ENCODE results near the gene STAC3.

The STAC3 gene

GRCh38 chr12:57210461-57210860, 40.5 kb downstream of the STAC3 start:
- DNase-seq, result no peak

- no peak for DNase-seq
Measured at GRCh38 chr12:57209916-57210315, 41.1 kb downstream of the STAC3 start.

GRCh38 chr12:57208631-57209282, 42.2 kb downstream of the STAC3 start:
- DNase-seq, result no peak

DNA sequence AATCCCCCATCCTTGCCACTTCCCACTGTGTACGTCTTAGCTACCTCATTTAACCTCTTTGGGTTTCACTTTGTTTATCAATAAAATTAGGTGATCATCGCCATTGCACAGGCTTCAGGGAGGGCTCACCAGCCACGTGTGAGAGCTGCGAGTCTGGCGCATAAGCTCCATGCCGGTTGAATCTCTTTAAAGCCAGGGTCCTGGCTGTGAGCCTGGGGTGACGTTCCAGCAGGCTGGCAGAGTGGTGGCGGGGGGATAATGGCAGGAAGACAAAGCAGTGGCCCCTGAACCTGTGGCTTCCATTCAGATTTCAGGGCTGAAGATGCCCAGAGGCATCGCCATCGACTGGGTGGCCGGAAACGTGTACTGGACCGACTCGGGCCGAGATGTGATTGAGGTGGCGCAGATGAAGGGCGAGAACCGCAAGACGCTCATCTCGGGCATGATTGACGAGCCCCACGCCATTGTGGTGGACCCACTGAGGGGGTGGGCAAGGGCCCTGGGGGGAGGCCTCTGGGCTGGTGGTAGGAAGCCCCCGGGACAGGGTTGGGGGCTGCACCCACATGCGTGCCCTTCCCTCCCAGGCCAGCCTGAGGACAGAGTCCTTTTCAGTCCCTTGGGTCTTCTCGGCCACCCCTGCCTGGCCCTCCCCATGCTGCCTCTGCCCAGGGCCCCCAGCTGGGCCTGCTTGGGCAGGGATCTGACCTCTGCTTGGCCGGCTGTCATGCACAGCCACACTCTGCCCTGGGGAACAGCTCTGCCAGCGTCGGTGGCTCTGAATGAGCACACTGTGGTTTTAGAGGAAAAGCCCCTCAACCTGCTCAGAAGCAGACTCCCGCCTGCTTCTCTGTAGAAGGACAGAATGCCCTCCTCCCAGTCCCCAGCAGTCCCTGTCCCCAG, 43.0 kb downstream of the STAC3 start:
- no peak for DNase-seq

DNA sequence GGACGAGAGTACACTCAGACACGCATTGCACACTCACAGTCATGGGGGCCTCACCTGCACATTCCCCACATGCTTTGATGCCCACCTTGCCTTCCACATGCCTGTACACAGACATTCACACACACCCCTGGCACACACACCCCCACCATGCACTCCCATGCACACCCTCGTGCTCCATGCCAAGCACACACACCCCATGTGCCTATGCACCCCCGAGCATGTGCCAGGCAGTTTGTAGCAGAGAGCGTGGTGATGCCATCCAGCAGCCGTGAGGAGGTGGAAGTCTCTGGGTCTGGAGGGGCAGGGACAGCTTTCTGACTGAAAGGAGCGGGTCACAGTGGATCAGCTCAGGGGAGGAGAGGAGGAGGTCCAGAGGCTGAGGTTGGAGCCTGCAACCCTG, 45.1 kb downstream of the STAC3 start:
- DNase-seq, result no peak

DNA sequence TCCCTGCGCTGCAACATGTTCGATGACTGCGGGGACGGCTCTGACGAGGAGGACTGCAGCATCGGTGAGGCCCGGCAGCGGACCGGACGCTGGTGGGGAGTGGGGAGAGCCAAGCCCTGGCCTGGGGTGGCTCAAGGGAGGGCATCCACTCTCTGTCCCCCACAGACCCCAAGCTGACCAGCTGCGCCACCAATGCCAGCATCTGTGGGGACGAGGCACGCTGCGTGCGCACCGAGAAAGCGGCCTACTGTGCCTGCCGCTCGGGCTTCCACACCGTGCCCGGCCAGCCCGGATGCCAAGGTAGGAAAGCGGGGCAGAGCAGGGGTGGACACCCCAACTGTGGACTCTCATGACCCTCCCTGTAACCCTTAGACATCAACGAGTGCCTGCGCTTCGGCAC, 45.8 kb downstream of the STAC3 start:
- no peak for DNase-seq

- no peak for DNase-seq
Measured at GRCh38 chr12:57204454-57204853, 46.5 kb downstream of the STAC3 start.

DNA sequence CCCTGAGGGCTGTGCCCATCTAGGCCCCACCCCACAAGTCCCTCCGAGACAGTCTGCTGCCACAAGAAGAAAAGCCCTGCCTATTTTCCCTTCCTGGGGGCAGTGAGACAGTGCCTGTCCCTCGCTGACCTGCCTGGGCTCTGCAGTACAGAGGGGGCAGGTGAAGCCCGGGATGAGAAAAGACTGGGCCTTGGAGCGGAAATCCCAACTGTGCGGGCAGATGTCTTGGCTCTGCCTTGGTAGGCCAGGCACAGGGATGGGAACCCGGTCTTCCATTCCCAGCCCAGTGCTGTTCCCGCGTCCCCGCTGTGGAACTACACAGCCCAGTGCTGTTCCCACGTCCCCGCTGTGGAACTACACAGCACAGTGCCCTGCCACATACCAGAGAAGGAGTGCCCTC, 47.2 kb downstream of the STAC3 start:
- no peak for DNase-seq

- no peak for DNase-seq
Measured at GRCh38 chr12:57203201-57203600, 47.8 kb downstream of the STAC3 start.

DNA sequence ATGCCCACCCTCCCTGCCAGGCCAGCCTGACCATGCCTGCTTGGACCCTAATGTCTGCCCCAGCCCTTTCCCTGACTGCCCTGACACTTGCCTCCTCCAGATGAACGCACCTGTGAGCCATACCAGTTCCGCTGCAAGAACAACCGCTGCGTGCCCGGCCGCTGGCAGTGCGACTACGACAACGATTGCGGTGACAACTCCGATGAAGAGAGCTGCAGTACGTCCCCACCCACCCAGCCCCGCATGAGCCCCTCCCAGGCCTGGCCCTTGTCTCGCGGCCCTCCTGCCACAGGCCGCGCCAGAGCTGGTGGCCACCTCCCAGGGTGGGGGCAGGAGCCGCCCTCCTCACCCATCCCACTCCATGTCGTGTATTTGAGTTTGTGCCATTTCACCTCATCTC, 48.7 kb downstream of the STAC3 start:
- no peak for DNase-seq

DNA sequence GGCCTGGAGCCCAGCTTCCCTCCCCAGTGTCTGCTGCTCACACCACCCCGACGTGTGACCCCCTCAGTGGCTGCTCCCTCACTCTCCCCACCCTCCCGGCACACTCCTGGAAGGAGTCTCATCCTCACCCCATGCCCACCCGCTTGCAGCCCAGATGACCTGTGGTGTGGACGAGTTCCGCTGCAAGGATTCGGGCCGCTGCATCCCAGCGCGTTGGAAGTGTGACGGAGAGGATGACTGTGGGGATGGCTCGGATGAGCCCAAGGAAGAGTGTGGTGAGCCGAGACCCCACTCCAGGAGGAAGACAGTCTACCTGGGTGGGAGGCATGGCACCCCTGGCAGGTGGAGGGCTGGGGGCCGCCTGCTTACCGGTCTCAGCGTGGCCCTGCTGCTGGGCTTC, 49.4 kb downstream of the STAC3 start:
- no peak for DNase-seq

DNA sequence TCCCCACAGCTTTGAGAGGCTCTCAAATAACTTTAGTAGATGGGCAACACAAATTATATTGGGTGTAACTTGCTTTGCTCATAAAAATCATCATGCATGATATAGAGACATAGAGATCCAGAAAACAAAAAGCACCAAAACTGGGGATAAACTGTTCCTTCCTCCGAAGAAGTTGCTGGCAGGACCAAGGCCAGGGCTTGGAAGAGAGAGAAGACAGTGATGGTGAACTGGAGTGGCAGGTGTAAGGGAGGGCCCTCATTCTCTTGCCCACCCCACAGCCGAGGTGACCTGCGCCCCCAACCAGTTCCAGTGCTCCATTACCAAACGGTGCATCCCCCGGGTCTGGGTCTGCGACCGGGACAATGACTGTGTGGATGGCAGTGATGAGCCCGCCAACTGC, 49.8 kb downstream of the STAC3 start:
- DNase-seq, result no peak

- no peak for DNase-seq
Measured at GRCh38 chr12:57200497-57200896, 50.5 kb downstream of the STAC3 start.

DNA sequence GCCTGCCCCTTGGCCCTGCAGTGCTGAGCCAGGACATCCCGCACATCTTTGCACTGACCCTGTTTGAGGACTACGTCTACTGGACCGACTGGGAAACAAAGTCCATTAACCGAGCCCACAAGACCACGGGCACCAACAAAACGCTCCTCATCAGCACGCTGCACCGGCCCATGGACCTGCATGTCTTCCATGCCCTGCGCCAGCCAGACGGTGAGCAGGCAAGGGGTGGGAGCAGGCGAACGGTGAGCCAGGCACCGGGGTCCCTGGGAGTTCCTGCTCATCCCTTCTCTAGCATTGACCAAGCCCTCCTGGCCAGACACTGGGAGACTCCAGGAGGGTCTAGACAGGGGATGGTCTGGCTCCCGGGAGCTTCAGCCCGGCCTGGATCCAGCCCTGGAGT, 51.8 kb downstream of the STAC3 start:
- DNase-seq, result no peak

DNA sequence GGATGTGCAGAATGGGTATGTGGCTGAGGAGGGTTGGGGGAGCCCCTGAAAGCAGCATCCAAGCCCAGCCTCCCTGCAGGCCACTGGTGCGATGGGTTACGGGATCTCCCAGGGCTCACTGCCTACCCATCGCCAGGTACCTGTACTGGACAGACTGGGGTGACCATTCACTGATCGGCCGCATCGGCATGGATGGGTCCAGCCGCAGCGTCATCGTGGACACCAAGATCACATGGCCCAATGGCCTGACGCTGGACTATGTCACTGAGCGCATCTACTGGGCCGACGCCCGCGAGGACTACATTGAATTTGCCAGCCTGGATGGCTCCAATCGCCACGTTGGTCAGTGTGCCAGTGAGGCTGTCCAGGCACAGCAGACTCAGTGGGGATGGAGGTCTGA, 52.7 kb downstream of the STAC3 start:
- DNase-seq, result no peak

- DNase-seq, result no peak
Measured at GRCh38 chr12:57196956-57197355, 54.0 kb downstream of the STAC3 start.

DNA sequence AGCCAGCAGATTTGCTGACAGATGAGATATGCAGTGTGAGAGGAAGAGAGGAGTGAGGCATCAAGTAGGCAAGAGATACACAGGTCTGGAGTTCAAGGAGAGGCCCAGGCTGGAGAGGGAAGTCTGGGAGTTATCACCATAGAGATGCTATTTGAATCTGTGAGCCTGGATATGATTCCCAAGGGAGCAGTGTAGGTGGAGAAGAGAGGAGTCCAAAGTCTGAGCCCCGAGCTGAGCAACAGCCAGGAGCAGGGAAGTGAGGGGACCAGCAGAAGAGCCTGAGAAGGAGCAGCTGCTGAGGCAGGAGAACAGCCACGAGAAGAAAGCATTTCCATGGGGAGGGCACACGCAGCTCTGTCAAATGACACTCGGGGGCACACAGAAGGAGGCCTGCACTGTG, 54.5 kb downstream of the STAC3 start:
- no peak for DNase-seq

- no peak for DNase-seq
Measured at GRCh38 chr12:57195611-57196371, 55.2 kb downstream of the STAC3 start.

GRCh38 chr12:57195186-57195585, 55.8 kb downstream of the STAC3 start:
- DNase-seq, result no peak

GRCh38 chr12:57194253-57194652, 56.7 kb downstream of the STAC3 start:
- no peak for DNase-seq

DNA sequence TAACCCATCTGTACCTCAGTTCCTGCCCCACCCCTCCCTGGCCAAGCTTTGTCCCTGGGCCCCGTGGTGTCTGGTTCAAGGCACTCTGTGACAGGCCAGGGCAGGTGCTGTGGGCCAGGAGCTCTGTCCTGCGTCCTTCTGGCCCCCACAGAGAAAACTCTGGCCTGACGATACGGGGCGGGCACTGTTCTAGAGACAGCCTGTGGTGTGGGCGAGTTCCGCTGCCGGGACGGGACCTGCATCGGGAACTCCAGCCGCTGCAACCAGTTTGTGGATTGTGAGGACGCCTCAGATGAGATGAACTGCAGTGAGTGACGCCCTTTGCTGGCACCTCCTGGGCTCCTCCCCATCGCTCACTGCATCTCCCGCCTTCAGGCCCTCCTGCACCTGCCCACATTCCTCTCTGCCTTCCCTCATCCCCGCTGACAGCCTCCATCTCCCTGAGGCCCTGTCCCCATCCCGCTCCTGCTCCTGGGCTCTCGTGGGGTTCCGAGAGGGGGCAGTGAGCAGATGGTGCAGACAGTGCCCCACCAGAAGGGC, 57.2 kb downstream of the STAC3 start:
- DNase-seq, result no peak
